Measurements from ENCODE around the gene CYP2R1.
A peak's percentile ranks its signal among the peaks of the same experiment; 100 is the strongest.
"Not testable (repeated sequence)": the region's sequence is repeated elsewhere in the genome, so short reads cannot be mapped to it uniquely, and the experiment has no call there.

CYP2R1 gene

GRCh38 chr11:14891143-14892035 lies 642 bp downstream of the CYP2R1 start:
- DNase-seq (ENCODE audit: low spot score), result peak; percentile 81

DNA sequence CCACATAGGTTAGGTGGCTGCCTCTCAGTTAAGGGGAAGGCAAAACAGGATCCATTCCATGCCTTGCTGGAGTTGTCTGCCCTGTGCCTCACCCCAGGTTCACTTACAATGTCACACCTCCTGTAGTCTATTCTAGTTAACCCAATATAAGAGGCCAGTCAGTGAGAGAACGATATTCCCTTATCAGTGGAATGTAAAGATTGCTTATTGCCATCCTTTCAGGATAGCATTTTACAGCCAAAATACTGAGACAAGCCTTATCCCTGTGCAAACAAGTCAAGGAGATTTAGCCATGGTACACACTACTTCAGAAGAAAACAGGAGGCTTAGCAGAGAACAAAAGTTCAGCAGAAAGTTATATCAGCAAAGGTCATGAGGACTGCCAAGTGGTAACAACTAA lies 5.5 kb downstream of the CYP2R1 start:
- no peak for DNase-seq (ENCODE audit: low spot score)

DNA sequence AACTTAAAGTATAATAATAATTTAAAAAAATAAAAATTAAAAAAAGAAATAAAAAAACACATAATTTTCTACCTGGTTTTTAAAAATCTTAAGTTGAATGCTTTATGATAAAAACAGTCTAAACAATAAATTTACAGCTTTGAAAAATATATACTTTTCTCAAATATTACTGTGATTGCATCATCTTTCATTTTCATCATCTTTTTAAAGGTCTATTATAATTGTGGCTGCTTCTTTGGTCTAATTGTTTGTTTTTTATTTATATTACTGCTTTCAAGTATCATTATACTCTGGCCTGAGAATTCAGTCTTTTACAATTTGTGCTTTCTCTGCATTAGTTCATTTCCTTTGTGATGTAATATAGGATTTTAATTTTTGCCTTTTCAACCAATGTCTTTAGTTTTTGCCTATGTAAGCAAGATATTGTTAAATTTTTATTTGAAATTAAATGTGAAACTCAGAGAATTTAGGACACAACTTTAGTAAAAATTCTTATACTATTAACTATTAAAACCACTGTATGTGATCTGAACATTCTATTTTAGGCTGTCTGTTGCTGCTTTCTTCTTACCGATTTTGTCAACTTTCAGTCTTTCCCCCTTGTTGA lies 7.3 kb downstream of the CYP2R1 start:
- no peak for DNase-seq (ENCODE audit: low spot score)

GRCh38 chr11:14883683-14884082 lies 8.3 kb downstream of the CYP2R1 start:
- not testable (repeated sequence) for DNase-seq (ENCODE audit: low spot score)

DNA sequence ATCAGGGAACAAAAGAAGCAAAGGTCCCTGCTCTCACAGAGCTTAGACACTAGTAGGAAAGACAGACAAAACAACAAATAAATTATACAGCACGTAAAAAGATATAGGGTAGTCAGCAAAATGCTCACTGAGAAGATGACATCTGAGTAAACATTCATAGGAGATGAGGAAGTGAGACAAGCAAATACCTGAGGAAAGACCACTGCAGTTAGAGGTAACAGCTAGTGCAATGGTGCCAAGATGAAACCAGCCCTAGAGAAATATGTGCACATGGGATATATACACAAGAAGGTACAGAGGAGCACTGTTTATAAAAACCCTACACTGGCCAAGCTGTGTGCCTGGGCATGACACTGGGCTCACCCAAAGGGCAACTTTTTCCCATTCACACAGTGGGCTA lies 9.8 kb downstream of the CYP2R1 start:
- DNase-seq (ENCODE audit: low spot score), result no peak

- DNase-seq (ENCODE audit: low spot score), result no peak
Measured at GRCh38 chr11:14881576-14882193, 10.3 kb downstream of the CYP2R1 start.

GRCh38 chr11:14875163-14875562 lies 16.9 kb downstream of the CYP2R1 start:
- DNase-seq (ENCODE audit: low spot score), result no peak

- peak; percentile 18 for DNase-seq (ENCODE audit: low spot score)
Measured at GRCh38 chr11:14873632-14874031, 18.4 kb downstream of the CYP2R1 start.

DNA sequence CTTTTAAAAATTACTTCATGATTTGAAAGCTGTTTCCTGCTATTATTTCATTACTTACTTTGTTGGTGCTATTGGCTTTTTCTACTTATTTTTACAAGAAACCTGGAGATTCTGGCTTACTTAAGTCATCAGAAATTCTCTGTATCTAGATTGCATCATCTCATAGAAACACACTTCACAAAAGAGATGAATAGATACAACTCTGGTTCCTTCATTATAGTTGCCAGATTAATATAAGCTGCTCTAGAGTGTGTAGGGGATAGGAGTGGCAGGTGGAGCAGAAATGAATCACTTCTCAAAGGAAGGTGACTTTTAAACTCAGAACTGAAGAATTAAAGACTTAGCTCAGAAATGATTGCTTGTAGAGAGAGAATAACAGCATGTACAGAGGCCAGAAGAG lies 20.0 kb downstream of the CYP2R1 start:
- DNase-seq (ENCODE audit: low spot score), result no peak

DNA sequence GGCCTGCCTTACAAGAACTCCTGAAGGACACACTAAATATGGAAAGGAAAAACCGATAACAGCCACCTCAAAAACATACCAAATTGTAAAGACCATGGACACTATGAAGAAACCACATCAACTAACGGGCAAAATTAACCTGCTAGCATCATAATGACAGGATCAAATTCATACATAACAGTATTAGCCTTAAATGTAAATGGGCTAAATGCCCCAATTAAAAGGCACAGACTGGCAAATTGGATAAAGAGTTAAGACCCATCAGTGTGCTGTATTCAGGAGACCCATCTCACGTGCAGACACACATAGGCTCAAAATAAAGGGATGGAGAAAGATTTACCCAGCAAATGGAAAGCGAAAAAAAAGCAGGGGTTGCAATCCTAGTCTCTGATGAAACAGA lies 28.3 kb downstream of the CYP2R1 start:
- not testable (repeated sequence) for DNase-seq (ENCODE audit: low spot score)

DNA sequence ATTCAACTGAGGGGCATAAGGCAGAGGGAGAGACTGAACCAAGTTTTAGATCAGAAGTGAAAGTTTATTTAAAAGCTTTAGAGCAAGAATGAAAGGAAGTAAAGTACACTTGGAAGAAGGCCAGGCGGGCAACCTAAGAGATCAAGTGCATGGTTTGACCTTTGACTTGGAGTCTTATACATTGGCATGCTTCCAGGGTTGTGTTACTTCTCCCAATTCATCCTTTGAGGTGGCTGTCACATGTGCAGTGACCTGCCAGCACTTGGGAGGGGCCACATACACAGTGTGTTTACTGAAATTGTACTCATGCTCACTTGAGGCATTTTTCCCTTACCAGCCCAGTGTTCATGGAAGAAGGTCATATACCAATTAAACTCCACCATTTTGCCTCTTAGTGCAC lies 30.4 kb downstream of the CYP2R1 start:
- no peak for DNase-seq (ENCODE audit: low spot score)

DNA sequence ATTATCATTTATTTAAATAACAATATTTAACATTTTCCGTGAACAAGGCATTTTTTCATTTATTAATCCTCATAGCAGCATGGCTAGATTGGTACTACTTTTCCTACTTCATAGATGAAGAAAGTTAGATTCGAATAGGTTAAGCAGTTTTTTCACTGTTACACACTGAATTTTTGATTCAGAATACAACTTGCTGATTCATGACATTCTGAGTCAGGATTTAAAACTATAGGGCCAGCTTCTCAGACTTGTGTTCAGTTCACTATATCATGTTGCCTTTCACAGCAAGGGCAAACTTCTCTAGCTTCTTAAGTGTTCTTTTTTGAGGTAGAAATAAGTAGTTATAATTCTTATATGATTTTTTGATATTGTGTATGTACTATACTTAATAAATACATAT lies 31.5 kb downstream of the CYP2R1 start:
- no peak for DNase-seq (ENCODE audit: low spot score)

DNA sequence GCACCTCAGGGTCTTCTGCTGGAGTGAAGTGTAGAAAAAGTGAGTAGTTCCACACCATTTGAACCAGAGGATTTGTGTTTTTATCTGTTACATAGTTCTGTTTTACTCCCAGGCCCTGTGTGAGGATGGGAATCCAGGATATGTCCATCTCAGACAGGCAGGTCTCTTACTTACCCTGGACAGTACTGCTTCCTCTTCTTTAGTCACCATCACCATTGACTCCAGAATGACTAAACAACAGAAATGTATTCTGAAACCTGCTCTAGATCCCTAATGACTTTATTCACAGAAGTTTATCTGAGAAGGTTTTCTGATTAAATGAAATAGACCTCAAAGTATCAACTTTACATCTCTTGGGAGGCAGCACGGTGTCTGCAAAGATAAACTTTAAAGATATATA lies 33.6 kb downstream of the CYP2R1 start:
- peak; percentile 19 for DNase-seq (ENCODE audit: low spot score)

GRCh38 chr11:14857621-14858020 lies 34.4 kb downstream of the CYP2R1 start:
- peak; percentile 84 for DNase-seq (ENCODE audit: low spot score)

- DNase-seq (ENCODE audit: low spot score), result no peak
Measured at GRCh38 chr11:14855890-14856289, 36.1 kb downstream of the CYP2R1 start.

DNA sequence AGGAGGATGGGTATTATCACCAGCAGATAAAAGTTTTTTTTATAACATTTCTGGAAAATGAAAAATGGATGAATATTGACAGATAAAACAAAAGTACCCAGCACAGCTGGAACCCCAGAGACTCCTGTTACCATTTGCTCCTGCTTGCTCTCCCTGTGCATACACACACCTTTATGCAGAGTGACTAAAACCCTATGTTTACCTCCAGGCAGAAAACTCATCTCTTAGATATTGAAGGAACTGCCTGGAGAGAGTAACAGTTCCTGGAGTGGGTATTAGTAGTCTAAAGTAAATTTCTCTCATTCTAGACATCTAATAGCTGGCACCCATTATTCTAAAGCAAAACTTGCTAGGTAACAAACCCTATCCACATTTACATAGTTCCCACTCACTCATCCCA lies 38.0 kb downstream of the CYP2R1 start:
- DNase-seq (ENCODE audit: low spot score), result no peak

- DNase-seq (ENCODE audit: low spot score), result no peak
Measured at GRCh38 chr11:14852571-14853177, 39.4 kb downstream of the CYP2R1 start.

GRCh38 chr11:14842002-14842401 lies 50.0 kb downstream of the CYP2R1 start:
- DNase-seq (ENCODE audit: low spot score), result no peak

DNA sequence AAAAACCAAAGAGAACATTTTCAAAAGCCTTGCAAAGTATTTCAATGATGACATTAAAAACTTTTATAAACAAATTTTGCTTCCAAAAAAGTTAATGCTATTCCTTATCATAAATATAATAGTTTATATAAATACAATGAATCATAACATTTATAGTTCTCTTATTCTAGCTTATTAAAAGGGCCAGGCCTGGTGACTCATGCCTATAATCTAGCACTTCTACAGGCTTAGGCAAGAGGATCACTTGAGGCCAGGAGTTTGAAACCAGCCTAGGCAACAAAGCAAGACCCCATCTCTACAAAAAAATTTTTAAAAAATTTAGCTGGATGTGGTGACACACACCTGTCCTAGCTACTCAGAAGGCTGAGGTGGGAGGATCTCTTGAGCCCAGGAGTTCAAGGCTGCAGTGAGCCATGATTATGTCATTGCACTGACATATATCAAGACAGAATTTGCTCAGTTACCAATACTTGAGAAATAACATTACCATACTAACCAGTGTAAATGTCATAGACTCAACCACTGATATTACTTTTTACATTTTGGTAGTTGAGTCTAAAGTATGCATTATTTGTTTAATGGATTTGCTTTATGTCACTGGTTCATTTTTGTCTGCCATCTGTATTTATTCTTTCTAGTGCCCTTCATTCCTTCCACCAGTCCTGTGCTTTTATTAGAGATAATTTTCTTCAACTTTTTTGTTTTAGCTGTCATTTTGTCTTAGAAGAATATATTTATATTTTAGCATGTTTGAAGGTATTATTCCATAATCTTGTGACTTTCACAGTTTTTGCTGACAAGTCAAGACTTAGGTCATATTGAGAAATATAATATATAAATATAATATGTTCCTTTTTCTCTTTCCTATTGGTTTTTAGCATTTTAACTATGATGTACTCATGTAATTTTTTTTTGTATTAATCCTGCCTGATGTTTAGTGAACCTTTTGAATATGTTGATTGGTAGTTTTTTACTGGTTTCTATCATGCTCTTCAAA lies 56.2 kb downstream of the CYP2R1 start:
- DNase-seq (ENCODE audit: low spot score), result no peak
